K562 (cell line): ENCODE data around the gene SYMPK. TPM values are rescaled to one million over a fixed set of nuclear protein-coding genes. Genes with fewer than 3 reads are reported as not detected.

Source experiments
- ADNP ChIP-seq: fragments of 200-800 bp; sonication (Bioruptor generic); IDR thresholded peaks from 2 replicates; pipeline ENCODE4 v1.6.1; 2016; ENCODE audit warnings: missing genetic modification characterization, missing compliant biosample characterization
- CEBPB ChIP-seq: fragments of 450-650 bp; IDR thresholded peaks from 2 replicates; pipeline ENCODE4 v1.6.1; 2016; ENCODE audit warnings: missing genetic modification characterization, missing compliant biosample characterization
- CREB1 ChIP-seq, 2 experiments: sonication (generic) in 1 of 2; formaldehyde crosslinking in 1 of 2; IDR thresholded peaks; 2 replicates each; pipeline versions ENCODE4 v1.6.1 to v1.8.0; 2012 to 2022; ENCODE audit warnings: inconsistent platforms in 1 of 2, mild to moderate bottlenecking in 1 of 2, missing genetic modification reagents in 1 of 2, moderate library complexity in 1 of 2
- EWSR1 ChIP-seq: fragments of 450-650 bp; IDR thresholded peaks from 2 replicates; pipeline ENCODE4 v1.6.1; 2018; ENCODE audit warnings: borderline replicate concordance, mild to moderate bottlenecking, low read depth, moderate library complexity; ENCODE audit not compliant: partially characterized antibody
- FOS ChIP-seq: IDR thresholded peaks from 3 replicates; pipeline ENCODE4 v1.6.1; 2011; ENCODE audit not compliant: insufficient read length; ENCODE audit errors: extremely low read depth
- FOXK1 ChIP-seq: sonication (generic); formaldehyde crosslinking; IDR thresholded peaks from 2 replicates; pipeline ENCODE4 v1.8.0; 2022; ENCODE audit warnings: missing genetic modification reagents, mild to moderate bottlenecking, borderline replicate concordance
- HDAC1 ChIP-seq, 2 experiments: fragments of 450-650 bp; IDR thresholded peaks; 2 replicates each; pipeline ENCODE4 v1.6.1; 2016 to 2017; ENCODE audit warnings: inconsistent platforms in 1 of 2, mild to moderate bottlenecking in 1 of 2, moderate library complexity in 1 of 2
- HMG20B ChIP-seq: fragments of 250-450 bp; sonication (Bioruptor Pico); IDR thresholded peaks from 2 replicates; pipeline ENCODE4 v1.5.0; 2021; ENCODE audit warnings: mild to moderate bottlenecking
- NCOA6 ChIP-seq: fragments of 450-650 bp; IDR thresholded peaks from 2 replicates; pipeline ENCODE4 v1.6.1; 2017; ENCODE audit warnings: mild to moderate bottlenecking
- NONO ChIP-seq, 2 experiments: fragments of 200-400 bp in 1 of 2; fragments of 450-650 bp in 1 of 2; formaldehyde crosslinking in 1 of 2; IDR thresholded peaks; 2 replicates each; pipeline ENCODE4 v1.6.1; 2017; ENCODE audit warnings: low read depth in 2 of 2, mild to moderate bottlenecking in 2 of 2, moderate library complexity in 2 of 2, low read length in 1 of 2
- PURB ChIP-seq: sonication (generic); formaldehyde crosslinking; IDR thresholded peaks from 2 replicates; pipeline ENCODE4 v1.9.0; 2021; ENCODE audit warnings: low read depth, mild to moderate bottlenecking, missing genetic modification reagents
- SNRNP70 ChIP-seq: fragments of 200-400 bp; formaldehyde crosslinking; optimal IDR thresholded peaks from 2 replicates; pipeline ENCODE3; 2017; ENCODE audit warnings: low read depth, low read length
- U2AF1 ChIP-seq: fragments of 200-400 bp; formaldehyde crosslinking; optimal IDR thresholded peaks from 2 replicates; pipeline ENCODE3; 2017; ENCODE audit warnings: mild to moderate bottlenecking, low read depth, low read length, moderate library complexity
- ZNF212 ChIP-seq: fragments of 450-650 bp; formaldehyde crosslinking; IDR thresholded peaks from 2 replicates; pipeline ENCODE4 v1.4.0; 2020; ENCODE audit warnings: mild to moderate bottlenecking
- polyA plus RNA-seq, 8 experiments: library from polyadenylated mRNA; depleted of rRNA in 4 of 8; stranded (reverse) in 5 of 8; unstranded in 3 of 8; fragments of >200 nt; fragmentation: Nextera tagmentation in 2 of 8; fragmentation: Illumina TruSeq in 1 of 8; extraction: Ambion mirVana in 2 of 8; extraction: Trizol in 1 of 8; gene quantifications; 2 replicates each; pipeline versions ENCODE4 v1.2.1 to v1.2.3, GENCODE V29; 2011 to 2014; ENCODE audit warnings: inconsistent platforms in 1 of 8, missing spikeins in 1 of 8
- total RNA-seq, 7 experiments: library from RNA; depleted of rRNA in 6 of 7; stranded (reverse); fragments of >200 nt in 6 of 7; fragmentation: Illumina TruSeq in 2 of 7; extraction: Trizol in 2 of 7; gene quantifications; 2 replicates each; pipeline versions ENCODE4 v1.2.1 to v1.2.3, GENCODE V29; 2011 to 2021; ENCODE audit warnings: low replicate concordance in 1 of 7
- TF ChIP-seq, protein P1 (sequence below): fragments of 250-450 bp; sonication (Bioruptor Pico); IDR thresholded peaks from 2 replicates; pipeline ENCODE4 v1.4.0; 2020; ENCODE audit warnings: mild to moderate bottlenecking, moderate library complexity
- TF ChIP-seq, protein P2 (sequence below), 2 experiments: fragments of 450-650 bp; conservative IDR thresholded peaks; 2 replicates each; pipeline ENCODE4 v1.6.1; 2017; ENCODE audit warnings: mild to moderate bottlenecking in 2 of 2, moderate library complexity in 2 of 2
- TF ChIP-seq, protein P3 (sequence below): fragments of 250-450 bp; sonication (Bioruptor Pico); IDR thresholded peaks from 2 replicates; pipeline ENCODE4 v1.8.0; 2021; ENCODE audit warnings: mild to moderate bottlenecking, moderate library complexity
- TF ChIP-seq, protein P4 (sequence below): sonication (generic); formaldehyde crosslinking; IDR thresholded peaks from 2 replicates; pipeline ENCODE4 v1.4.0; 2020; ENCODE audit warnings: mild to moderate bottlenecking, missing genetic modification reagents
- TF ChIP-seq, protein P5 (sequence below): fragments of 450-650 bp; formaldehyde crosslinking; IDR thresholded peaks from 2 replicates; pipeline ENCODE4 v1.4.0; 2022; ENCODE audit warnings: missing genetic modification characterization

SYMPK gene
- total and polyA plus RNA-seq, 9 of the 15 experiments (the other 6 are each of a cell fraction or from before 2014, with no cell fraction given) = 0.73 to 95.5 (median 58.4) TPM

DNA sequence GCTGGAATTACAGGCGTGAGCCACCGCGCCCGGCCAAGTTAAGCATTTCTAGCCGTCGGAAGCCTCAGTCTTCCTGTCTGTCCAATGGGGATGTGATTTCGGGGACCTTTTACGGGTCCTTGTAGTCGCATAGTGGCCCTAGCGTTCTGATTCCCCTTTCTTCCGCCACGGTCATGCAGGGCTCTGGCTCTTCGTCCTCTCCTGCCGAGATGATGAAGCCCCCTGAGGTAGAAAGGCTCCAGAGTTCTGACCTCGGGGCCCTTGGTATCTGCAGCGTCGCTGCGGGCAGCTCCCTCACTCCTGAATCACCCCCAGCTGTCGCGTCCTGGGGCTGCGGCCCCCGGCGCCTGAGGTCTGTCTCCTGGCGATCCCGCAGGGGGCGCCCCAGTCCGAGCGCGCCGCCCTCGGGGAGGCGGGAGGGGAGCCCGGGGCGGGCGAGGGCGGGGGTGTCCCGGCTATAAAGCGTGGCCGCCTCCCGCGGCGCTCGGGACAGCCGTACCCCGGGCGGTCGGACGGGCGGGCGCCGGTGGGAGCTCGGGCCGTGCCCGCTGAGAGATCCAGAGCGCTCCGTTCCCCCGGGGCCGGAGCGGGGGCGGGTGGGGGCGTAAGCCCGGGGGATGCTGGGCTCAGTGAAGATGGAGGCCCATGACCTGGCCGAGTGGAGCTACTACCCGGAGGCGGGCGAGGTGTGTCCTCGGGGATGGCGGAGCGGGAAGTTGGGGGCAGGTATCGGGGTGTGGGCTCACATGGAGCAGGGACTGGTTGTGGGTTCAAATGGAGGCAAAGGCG lies 1.1 kb upstream of the SYMPK start, which contains the start of gene FOXA3 (continued):
- TF ChIP-seq, protein P1, sequence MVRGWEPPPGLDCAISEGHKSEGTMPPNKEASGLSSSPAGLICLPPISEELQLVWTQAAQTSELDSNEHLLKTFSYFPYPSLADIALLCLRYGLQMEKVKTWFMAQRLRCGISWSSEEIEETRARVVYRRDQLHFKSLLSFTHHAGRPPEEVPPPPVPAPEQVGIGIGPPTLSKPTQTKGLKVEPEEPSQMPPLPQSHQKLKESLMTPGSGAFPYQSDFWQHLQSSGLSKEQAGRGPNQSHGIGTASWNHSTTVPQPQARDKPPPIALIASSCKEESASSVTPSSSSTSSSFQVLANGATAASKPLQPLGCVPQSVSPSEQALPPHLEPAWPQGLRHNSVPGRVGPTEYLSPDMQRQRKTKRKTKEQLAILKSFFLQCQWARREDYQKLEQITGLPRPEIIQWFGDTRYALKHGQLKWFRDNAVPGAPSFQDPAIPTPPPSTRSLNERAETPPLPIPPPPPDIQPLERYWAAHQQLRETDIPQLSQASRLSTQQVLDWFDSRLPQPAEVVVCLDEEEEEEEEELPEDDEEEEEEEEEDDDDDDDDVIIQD (CRISPR knock-in tag) = no peak
- TF ChIP-seq U2AF1 (no peak), ADNP (tag) (peak; percentile 98), CREB1 (IDR thresholded peaks at IDR 0.05) (peak; percentile 35; the same call in 1 of the 2 replicates), CREB1 (CRISPR knock-in tag; IDR thresholded peaks at IDR 0.05) (peak; percentile 35; the same call in 1 of the 2 replicates), SNRNP70 (no peak), NCOA6 (peak; percentile 97), FOS (no peak), NONO (IDR thresholded peaks at IDR 0.05; ENCODE audit: low read depth in 2 of 2, low read length in 1 of 2) (peak in 1 of 2 experiments; percentile 66; a peak in 2 of 4 replicates), FOXK1 (CRISPR knock-in tag) (peak; percentile 73; the same call in 1 of the 2 replicates), CEBPB (tag) (no peak), HDAC1 (IDR thresholded peaks at IDR 0.05) (peak in 1 of 2 experiments; percentile 76; a peak in 2 of 4 replicates), PURB (CRISPR knock-in tag) (no peak), EWSR1 (no peak), ZNF212 (CRISPR knock-in tag) (no peak), HMG20B (CRISPR knock-in tag) (no peak)
- TF ChIP-seq, protein P2, sequence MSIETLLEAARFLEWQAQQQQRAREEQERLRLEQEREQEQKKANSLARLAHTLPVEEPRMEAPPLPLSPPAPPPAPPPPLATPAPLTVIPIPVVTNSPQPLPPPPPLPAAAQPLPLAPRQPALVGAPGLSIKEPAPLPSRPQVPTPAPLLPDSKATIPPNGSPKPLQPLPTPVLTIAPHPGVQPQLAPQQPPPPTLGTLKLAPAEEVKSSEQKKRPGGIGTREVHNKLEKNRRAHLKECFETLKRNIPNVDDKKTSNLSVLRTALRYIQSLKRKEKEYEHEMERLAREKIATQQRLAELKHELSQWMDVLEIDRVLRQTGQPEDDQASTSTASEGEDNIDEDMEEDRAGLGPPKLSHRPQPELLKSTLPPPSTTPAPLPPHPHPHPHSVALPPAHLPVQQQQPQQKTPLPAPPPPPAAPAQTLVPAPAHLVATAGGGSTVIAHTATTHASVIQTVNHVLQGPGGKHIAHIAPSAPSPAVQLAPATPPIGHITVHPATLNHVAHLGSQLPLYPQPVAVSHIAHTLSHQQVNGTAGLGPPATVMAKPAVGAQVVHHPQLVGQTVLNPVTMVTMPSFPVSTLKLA (conservative IDR thresholded peaks at IDR 0.05) = peak in 1 of 2 experiments; percentile 50; a peak in 2 of 4 replicates
- TF ChIP-seq, protein P3, sequence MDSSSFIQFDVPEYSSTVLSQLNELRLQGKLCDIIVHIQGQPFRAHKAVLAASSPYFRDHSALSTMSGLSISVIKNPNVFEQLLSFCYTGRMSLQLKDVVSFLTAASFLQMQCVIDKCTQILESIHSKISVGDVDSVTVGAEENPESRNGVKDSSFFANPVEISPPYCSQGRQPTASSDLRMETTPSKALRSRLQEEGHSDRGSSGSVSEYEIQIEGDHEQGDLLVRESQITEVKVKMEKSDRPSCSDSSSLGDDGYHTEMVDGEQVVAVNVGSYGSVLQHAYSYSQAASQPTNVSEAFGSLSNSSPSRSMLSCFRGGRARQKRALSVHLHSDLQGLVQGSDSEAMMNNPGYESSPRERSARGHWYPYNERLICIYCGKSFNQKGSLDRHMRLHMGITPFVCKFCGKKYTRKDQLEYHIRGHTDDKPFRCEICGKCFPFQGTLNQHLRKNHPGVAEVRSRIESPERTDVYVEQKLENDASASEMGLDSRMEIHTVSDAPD (CRISPR knock-in tag) = no peak
- TF ChIP-seq, protein P4, sequence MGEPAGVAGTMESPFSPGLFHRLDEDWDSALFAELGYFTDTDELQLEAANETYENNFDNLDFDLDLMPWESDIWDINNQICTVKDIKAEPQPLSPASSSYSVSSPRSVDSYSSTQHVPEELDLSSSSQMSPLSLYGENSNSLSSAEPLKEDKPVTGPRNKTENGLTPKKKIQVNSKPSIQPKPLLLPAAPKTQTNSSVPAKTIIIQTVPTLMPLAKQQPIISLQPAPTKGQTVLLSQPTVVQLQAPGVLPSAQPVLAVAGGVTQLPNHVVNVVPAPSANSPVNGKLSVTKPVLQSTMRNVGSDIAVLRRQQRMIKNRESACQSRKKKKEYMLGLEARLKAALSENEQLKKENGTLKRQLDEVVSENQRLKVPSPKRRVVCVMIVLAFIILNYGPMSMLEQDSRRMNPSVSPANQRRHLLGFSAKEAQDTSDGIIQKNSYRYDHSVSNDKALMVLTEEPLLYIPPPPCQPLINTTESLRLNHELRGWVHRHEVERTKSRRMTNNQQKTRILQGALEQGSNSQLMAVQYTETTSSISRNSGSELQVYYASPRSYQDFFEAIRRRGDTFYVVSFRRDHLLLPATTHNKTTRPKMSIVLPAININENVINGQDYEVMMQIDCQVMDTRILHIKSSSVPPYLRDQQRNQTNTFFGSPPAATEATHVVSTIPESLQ (CRISPR knock-in tag) = 0 out of 2 replicates have a peak, but pooled peaks have one; percentile 31
- TF ChIP-seq, protein P5, sequence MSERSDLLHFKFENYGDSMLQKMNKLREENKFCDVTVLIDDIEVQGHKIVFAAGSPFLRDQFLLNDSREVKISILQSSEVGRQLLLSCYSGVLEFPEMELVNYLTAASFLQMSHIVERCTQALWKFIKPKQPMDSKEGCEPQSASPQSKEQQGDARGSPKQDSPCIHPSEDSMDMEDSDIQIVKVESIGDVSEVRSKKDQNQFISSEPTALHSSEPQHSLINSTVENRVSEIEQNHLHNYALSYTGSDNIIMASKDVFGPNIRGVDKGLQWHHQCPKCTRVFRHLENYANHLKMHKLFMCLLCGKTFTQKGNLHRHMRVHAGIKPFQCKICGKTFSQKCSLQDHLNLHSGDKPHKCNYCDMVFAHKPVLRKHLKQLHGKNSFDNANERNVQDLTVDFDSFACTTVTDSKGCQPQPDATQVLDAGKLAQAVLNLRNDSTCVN = no peak
